SW480 (cell line): Measurements from ENCODE around the gene MUL1.
"Not testable (repeated sequence)": the region's sequence is repeated elsewhere in the genome, so short reads cannot be mapped to it uniquely, and the experiment has no call there.

Experiments
- DNase-seq: peaks from one replicate; pipeline ENCODE4 v3.0.0-alpha.2; 2016; ENCODE audit warnings: low spot score

MUL1 gene

DNA sequence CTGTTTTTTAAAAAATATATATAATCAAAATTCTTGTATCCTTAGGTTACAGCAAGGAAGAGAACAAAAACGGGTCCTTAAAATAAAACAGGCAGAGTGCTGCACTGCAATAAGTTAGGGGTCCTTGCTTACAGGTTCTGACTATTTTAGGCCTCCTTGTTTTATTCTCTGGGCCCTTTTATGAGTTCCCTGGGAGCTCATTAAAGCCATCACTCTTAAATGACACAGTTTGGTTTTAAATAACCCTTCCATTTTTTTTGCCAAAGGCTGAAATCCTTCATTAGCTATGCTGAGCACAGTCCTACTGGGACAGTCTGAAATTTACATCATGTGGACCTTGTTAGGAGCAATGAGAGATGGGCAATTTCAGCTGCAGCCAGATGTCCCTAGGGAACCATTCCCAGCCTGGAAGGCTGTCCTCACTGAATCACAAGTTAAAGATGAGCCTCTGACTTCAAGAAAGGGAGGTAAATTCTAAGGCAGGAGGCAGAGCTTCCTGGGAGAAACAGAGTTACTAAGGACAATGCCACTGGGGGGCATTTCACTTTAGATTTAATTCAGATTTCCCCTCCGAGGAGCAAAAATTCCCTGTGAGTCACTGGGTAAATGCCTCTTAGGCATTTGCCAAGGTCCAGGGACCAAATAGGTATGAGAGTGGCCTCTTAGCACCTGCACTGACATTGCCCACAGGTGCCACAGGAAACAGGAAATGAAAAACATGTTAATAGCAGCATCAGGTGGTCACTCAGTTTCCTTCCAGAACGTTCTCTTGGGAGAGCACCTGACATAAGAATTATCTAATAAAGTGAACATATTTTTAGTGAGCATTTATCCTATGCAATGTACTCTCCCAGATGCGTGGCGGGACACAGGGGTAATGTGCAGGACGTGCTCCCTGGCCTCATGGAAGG, 3.8 kb upstream of the MUL1 start:
- DNase-seq, result no peak

DNA sequence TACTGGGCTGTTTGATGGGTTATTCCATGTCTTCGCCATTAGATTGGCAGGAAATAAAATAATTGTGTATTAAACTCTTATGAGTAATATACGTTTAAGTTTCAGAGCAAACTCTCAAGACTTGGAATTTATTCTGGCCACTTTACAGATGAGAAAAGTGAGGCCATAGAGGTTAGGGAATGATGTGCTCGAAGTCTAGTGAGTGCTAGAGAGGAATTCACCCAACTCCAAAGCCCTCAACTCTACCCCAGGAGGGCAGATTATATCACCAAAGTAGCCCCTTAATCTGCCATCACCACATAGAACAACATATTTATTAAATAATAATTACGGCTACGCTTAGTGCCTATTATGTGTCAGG, 440 bp upstream of the MUL1 start:
- no peak for DNase-seq

DNA sequence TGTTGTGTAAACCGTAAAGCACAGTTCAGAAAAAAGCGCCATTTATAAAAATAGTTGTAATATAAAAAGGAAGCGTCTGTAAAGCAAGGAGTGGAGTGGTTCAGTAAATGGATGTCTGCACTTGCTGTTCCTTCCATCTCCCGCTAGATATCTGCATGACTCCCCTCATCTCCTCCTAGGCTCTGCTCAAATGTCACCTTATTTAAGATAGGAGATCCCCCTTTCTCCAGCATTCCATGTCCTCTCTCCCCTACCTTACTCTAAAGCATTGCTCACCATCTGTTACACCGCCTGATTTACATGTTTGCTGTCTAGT, 745 bp downstream of the MUL1 start:
- no peak for DNase-seq

DNA sequence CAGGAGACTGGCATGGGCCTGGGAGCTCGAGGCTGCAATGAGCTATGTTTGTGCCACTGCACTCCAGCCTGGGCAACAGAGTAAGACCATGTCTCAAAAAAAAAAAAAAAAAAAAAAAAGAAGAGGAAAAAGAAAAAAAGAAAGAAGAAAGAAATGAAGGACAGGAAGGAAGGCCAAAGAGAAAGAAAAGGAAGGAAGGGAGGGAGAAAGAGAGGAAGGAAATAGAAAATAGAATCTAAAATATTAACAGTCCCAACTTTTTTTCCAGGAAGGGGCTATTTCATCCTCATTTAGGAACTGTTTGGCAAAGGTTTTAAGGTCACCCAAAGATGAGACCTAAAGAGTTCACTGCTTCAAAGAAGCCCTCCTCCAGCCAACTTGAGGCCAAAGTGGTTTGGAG, 2.5 kb downstream of the MUL1 start:
- DNase-seq, result no peak

DNA sequence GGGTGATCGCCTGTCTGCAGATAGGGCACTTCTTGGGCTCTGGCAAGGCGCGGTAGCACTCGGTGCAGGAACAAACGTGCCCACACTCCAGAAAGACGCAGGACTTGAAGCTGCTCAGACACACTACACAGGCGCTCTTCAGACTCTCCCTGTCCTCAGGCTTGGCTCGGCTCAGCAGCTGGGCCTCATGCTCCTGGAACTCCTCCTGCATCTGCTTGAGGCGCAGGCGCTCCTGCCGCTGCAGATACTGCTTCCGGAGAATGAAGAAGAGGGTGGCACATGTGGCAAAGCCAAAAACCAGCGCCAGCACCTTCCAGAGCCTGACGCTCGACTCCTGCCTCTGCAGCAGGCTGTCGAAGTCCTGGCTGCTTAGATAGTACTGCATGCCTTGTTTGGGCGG, 7.2 kb downstream of the MUL1 start:
- no peak for DNase-seq

DNA sequence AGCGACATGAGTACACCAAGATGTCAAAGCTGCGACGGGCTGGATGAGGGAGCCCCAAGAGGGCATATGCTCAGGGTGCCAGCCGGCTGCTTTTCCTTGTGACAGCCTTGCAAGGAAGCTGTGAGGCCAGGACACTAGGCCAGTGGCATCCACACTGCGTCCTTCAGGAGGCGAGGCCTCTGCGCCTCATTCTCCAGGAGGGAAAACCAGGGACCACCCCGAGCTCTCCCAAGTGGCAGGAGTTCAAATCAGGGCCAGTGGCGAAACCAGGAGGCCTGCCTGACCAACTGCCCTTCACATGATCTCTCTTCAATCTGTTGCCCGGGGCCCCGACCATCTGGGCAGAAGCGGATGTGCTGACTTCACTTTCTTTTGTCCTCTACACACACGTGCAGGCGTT, 8.2 kb downstream of the MUL1 start:
- no peak for DNase-seq

DNA sequence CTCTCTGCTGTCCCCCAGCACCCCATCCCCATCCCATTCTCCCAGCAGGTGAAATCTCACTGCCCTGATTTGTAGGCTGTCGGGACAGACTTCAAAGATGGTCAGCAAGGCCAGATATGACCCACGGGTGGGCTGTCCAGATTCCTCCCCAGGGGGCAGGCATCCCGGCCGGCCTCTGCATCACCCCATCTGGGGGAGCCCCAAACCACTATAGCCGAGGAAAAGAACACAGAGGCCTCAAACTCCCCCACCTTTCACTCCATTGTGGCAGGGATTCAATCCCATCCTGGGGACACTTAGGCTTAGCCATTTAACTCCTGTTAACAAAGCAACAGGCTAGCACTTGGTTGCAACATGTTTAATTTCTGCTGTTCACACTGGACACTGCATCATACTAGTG, 8.8 kb downstream of the MUL1 start:
- no peak for DNase-seq

DNA sequence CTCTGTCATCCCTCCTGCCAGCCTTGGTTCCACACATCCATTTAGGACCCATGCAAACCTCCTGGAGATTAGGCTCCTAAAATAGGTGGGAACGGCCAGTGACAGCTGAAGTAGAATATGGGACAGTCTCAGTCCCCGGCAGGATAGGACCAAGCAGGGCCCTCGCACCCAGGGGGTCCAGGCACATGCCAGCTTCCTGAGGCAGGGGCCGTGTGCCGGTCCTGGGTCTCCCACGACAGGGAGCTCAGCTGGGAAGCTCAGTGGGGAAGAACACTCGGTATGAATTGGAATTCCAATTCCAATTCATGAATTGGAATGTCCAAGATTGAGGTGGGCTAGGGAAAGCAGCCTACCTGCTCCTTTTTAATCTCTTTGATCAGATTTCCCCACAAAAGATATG, 9.8 kb downstream of the MUL1 start:
- no peak for DNase-seq

DNA sequence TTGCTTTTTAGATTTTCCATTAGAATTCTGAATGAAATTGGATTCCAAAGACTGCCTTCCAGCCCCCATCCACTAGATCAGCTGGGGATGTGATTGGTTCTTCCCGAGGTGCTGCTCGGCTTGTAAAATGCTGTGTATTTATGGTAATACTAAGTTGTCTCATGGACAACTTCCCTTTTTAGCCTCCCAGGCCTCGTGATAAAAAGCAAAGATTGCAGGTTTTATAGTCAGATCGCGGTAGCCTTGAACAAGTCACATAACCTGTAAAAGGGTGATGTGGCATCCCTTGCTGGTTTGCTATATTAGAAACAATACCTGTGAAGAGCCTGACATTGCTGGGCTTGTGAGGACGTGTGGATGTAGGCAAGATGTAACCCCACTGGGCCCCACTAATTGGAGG, 10.4 kb downstream of the MUL1 start:
- DNase-seq, result no peak

DNA sequence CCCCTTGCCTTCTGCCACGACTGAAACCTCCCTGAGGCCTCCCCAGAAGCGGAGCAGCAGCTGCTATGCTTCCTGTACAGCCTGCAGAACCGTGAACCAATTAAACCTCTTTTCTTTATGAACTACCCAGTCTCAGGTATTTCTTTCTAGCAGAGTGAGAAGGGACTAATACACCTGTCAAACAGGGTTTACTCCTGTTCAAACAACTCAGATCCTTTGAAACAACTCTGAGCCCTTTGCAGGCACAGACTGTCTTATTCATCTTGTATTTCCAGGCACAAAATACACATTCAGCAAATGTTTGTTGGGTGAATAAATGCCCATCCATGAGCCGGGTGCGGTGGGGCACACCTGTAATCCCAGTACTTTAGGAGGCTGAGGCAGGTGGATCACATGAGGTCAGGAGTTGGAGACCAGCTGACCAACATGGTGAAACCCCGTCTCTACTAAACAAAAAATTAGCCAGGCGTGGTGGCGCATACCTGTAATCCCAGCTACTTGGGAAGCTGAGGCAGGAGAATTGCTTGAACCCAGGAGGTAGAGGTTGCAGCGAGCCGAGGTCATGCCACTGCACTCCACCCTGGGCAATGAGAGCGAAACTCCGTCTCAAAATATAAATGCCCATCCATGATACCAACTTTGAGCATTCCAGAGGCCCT, 11.1 kb downstream of the MUL1 start:
- DNase-seq, result not testable (repeated sequence)

DNA sequence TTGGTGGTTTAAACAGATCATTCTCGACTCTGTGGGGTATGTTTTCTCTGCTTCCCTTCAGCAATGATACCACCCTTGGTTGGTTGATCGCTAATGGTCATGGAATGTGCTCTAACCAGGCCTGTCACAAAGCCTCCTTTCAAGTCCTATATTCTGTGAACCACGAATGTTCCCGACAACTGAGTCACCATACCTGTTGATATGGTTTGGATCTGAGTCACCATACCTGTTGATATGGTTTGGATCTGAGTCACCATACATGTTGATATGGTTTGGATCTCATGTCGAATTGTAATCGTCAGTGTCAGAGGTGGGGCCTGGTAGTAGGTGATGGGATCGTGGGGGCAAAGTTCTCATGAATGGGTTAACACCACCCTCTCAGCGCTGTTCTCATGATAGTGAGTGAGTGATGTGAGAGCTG, 11.7 kb downstream of the MUL1 start:
- peak; percentile 98 for DNase-seq

DNA sequence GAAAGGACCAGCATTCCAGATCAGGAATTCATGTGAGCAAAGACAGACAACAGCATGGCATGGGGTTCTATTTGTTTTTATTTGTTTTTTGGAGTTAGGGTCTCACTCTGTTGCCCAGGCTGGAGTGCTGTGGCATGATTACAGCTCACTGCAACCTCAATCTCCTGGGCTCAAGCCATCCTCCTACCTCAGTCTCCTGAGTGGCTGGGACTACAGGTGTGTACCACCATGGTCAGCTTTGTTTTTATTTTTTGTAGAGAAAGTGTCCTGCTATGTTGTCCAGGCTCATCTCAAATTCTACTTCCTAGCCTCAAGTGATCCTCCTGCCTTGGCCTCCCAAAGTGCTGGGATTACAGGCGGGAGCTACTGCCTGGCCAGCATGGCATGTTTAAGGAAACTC, 12.3 kb downstream of the MUL1 start:
- DNase-seq, result no peak

DNA sequence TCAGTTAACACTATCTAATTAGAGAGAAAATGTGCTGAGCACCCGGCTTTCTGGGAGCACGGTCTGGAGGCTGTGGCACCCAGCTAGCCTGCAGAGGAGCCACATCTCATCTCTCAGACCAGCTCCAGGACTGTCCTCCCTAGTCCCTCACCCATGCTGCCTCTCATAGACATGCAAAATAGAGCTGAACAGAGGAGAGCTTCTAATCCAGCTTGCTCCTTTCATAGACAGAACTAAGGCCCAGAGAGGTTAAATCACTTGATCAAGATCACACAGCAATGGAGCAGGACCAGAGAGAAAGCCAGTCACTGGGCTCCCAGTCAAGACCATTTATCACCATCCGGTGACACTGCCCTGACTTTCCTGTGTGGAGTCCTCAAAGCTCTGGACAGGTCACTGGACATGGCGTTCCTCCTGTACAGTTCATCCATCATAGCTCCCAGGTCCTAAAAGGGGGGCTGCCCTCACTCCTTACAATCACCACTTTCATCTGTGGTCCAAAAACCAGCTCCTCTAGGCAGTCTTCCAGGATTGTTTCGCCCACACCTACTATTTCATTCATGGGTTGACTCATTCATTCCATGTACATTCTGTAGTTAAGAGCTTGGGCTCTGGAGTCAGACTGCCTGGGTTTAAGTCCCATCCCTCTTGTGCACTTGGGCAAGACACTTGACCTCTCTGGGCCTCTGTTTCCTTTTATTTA, 13.2 kb downstream of the MUL1 start:
- peak; percentile 47 for DNase-seq

DNA sequence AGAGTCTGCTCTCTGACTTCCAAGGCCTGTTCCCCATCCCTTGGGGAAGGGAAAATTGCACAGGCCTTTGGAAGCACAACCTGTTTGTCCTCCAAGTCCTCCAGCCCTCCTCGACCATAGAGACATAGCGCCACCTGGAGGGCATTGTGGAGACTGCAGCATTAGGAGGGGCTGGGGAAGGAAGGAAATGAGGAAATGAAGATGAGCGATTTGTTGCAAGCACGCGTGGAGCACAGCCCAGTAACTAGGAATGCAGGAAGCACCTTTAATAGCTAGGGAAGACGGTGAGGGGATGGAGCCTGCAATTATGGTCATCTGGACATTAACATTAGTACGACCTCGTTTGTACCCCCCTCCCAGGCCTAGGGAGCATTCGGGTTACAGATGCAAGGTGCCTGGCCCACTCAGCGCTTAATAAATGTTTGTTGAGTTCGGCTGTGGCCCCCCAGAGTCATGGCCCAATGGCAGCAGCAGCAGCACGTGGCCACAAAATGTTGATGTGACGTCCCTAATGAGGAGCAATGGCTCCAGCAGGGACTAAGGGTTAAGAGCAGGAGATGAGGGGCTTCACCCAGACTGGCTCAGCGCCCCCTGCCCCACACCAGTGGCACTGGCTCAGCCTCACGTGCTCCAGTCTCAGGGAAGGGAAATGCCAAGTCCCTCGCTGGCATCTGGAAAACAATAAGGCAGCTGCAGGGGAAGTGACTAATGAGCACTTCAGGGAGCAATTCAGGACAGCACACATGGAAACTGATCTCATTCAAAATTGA, 13.9 kb downstream of the MUL1 start:
- DNase-seq, result peak; percentile 81

DNA sequence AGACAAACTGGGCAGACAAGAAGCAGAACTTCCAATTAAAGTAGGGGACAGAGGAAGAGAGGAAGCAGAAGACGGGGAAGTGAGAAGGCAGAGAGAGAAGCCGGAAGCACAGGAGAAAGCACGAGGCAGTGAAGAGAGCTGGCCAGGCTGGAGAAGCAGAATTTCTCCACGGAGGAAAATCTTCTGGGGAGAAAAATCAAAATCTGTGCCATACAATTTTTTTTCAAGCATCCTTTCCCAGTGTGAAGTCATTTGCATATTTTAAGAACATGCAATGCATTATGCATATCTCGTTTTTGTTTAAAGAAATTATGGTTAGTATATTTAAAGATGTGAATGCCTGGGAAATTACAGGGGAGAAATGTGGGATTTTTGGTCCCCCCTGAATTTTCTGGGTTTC, 14.6 kb downstream of the MUL1 start:
- no peak for DNase-seq

DNA sequence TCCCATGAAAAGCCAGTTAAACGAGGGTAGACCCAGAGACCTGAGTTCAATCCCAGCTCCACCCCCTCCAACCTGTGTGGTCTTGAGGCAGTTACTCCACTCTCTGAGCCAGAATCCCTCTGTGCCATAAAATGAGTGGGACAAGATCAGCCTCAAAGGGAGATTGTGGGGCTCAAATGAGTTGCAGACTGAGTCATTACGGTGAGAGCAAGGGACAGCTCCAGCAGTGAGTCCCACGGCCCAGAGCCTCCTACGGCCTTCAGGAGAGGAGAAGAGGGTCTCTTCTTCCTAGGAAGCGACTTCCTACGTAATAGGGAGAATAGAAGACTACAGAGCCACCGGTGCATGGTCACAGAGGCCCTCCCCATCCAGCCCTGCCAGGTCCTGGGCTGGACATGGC, 15.2 kb downstream of the MUL1 start:
- DNase-seq, result no peak

DNA sequence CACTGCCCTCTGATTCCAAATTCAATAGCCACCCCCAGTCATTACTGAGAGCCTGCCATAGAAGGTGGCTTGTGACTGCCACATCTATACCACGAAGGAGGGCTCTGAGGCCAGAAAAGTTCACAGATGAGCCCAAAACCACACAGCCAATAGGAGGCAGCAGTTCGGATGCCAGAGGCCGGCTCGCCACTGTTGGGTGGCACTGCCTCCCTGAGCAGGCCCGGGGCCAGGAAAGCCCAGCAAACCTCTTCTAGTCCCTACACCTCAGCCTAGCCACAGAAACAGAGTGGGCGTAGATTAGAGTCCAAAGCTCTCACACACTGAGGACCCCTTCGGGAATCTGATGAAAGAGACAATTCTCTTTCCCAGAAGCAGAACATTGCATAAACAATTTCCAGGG, 16.1 kb downstream of the MUL1 start:
- no peak for DNase-seq

DNA sequence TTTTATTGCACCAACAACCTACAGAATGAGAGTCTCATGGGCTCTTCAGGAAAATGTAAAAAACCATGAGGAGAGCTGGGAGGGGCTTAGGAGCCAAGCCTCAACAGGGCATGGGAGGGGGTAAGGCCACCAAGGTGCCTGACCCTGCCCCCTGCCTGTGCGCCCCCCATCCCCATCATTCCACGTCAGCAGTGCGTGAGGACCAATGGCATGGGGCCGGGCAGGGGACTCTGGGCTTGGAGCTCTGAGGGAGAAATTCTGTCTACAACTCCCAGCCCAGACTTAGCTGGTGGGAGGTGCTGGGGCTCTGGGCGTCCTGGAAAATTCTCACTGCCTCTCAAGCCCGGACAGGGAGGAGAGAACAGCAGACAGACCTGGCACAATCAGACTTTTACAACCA, 16.8 kb downstream of the MUL1 start:
- DNase-seq, result no peak

DNA sequence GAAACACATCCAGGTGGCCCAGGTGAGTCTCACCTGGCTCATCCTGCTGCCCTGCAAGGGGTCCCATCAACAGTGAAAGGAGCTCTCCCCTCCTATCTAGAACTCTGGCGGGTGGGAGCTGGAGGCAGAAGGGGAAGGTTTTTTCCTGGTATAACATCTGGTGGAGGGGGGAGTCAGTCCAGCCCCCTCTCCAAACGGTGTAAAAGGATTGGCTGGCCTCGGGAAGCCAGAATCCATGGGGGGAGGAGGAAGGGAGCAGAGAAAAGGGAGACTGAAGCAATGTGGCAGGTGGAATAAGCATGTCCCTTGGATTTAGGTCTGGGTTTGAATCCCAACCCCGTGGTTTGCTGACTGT, 20.7 kb downstream of the MUL1 start:
- no peak for DNase-seq

DNA sequence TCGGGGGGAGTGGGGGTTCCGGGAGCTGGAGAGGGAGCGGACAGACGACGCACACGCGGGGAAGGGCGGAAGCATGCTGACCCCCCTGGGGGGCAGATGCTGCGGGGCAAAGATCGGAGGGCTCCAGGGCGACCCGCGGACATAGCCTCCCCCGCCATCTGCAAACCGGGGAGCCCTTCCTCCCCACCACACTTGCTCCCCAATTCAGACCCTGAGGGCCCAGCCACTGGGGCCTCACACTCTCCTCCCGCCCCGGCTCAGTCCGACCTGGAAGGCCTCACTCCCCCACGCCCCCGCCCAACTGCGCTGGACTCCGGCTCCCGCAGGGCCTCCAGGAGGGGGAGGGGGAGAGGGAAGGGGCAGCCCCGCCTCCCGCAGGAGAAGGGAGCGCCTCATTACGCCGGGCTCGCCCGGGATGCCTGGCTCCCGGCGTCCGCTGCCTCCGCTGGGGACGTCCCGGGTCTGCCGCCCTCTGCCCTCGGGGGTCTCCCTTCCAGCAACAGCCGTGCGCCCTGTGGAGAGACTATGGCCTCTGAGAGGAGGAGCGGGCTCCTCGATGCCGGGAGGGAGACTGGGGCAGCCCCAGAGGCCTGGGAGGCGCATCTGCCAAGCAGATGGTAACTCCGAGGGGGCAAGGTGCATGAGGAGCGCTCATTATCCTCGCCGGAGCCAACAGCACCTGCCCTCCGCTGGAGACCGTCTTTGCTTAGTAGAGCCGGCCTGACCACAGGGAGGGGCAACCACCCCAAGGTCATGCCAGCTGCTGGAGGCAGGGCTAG, 21.3 kb downstream of the MUL1 start:
- peak; percentile 81 for DNase-seq

DNA sequence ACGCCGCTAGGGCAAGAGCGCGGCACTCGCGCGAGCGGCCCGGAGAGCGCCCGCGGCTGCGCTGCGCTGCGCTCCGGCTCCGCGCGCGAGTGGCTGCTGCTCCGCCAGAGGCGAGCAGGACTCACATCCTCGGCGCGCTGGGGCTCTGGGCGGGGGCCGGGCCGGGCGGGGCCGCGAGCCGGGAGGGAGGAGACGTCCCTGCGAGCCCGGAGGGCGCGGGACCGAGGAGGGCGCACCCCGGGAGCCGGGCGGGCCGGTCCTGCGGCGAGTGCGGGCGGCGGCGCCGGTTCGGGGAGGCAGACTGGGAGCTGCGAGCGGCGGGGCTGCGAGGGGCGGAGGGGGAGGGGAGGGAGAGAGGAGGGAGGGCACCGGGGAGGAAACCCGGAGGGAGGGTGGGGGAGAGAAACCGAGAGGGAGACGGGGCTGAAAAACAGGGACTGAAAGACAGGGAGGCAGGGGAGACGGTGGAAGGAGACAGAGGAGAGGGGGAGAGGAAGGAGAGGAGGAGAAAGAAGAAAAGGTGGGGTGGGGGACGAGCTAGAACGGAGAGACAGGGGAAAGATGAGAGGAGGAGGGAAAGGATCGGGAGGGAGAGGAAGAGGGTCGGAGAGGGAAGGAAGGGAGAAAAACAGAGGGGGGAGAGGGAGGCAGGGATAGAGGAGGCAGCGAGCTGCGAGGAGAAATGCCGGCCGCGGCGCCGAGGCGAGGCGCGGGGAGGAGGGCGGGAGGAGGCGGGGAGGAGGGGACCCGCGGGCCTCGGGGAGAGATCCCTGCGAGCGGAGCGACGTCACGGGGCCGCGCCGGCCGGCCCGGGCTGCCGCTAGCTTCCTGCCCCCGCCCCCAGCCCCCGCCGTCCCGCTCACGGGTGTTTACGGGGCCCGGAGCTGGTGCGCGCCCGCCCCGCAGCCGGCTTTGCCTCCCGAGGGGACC, 22.2 kb downstream of the MUL1 start, which contains the start of gene CAMK2N1:
TSS of gene CAMK2N1 (minus strand) at position 684 of the 930 bp plus-strand sequence. CDS start 831 bp downstream, outside the sequence.
- peak; percentile 41 for DNase-seq
